SHP77 treated with DMSO at 0.1 percent for 48 hours (cell line): ENCODE data around the gene TMPRSS13.

Experiments
- DNase-seq: peaks from one replicate; lab custom pipeline; 2025; lab: John Stamatoyannopoulos, UW

The TMPRSS13 gene

DNA sequence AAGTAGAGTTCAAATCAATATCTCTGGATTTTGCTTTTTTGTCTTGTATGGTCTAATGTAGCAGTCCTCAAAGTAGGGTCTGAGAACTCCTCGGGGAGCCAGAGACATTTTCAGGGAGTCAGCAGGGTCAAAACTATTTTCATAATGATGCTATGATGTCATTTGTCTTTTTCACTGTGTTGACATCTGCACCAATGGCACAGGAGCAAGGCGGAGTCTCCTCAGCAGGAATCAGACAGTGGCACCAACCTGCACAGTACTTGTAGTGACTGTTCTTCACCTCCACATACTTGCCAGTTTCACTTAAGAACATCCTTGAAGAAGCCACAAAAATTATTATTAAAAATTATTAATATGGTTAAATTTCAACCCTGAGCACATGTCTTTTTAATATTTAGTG is 37.8 kb downstream of the TMPRSS13 start:
- no peak for DNase-seq

- no peak for DNase-seq
These were observed 41.0 kb downstream of the TMPRSS13 start for GRCh38 chr11:117888139-117888566.

DNA sequence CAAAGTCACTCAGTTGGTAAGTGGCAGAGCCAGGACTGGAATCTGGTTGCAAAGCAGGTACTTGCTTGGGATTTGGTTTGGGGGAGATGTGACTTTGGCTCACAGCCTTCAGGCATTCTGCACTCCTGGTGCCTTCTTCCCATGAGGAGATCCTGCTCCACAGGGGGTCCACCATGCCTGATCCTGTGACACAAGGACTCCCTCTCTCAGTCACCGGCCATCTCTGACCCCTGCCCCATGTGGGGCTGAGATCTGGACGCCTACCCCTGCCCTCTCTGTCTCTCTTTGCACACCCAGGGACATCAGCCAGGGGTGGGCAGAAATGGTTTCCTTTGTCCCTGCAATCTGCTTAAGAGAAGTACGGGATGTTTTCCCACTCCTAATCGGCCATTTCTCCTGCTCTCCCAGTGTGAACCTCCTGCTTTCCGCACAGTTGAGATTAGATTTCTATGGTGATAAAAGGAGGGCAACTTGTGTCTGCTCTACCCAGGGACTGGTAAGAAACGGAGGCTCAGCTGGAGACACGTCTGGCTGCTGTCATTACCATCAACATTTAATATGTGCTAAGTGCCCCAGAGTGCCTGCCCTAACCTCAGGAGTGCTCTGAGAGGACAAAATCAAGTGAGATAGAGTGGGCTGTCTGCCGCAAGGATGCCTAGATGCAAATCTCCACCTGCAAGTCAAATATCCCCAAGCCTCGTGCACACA is 41.6 kb downstream of the TMPRSS13 start:
- no peak for DNase-seq

DNA sequence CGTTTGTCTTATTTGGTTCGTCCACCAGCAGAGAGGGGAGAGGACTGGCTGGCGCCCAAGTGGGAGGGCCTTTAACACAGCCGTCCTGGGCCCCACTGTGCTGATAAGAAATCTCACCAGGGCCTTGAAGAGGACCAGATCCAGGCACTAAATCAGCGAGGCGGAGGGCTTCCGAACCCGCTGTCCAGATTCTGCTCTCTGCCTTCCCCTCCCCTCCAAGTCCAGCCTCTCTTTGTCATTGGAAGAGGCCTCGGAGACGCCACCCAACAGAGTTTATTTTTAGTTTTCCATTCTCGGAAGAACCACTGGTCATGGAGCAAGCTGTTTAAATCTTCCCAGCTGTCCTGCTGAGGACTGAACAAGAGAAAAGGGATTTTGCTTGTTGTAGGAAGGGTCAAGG is 43.4 kb downstream of the TMPRSS13 start:
- no peak for DNase-seq

DNA sequence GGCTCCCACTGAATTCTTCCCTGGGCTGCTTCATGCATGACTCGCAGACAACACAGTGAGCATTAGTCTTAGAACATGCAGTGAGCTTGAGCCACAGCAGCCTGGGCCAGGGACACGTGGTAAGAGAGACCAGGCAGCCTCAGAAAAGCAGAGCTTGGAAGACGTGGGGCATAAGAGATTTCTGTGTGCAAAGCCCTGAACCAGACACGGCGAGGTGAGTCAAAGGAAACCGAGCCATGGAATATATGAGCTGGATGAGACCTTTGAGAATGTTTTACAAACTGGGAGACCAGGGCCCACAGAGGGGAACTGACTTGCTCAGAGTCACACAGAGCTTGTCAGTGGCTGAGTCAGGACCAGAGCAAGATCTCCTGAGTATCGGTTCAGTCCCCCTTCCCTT is 44.2 kb downstream of the TMPRSS13 start:
- no peak for DNase-seq

DNA sequence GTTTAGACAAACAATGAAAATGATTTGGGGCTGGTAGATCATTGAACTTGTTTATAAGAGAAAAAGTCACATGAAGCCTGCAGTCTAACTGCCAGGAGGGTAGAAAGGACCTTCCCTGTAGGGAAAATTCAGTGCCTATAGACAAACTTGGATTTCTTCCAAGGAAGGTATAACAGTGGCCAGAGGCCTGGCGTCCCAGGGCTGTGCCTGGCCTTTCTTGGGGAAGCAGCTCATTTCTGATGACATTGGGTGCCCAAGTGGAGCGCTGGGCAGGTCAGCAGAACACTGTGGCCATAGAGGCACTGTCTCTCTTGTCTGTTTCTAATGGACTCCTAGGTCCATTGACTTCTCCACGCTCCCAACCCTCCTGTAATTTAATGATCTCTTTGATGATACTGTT is 46.1 kb downstream of the TMPRSS13 start:
- no peak for DNase-seq

DNA sequence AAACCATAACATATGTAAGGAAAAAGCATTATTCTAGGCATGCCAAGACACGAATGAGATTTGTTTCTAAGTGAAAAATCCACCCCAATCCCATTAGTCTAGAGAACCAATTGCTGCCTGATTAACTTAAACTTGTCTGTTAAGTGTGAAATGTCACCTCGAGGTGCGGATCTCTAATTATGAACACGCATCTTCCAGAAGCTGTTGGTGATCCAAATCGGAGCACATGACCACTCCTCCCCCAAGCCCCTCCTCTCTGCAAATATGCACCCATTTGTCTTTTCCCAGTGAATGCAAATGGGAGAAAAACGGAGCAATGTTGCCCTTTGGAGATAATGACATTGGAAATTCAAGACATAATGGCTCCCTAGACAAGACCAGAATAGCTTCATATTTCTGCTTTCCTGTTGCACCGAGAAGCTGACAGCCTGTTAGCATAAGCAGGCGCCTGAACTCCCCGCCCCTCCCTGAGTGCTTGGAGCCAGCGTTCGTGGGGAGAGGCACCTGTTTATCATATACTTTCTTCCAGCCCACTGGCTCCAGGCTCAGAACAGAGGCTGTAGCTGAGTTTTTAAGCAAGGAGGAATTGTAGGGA is 46.8 kb downstream of the TMPRSS13 start:
- DNase-seq = no peak

DNA sequence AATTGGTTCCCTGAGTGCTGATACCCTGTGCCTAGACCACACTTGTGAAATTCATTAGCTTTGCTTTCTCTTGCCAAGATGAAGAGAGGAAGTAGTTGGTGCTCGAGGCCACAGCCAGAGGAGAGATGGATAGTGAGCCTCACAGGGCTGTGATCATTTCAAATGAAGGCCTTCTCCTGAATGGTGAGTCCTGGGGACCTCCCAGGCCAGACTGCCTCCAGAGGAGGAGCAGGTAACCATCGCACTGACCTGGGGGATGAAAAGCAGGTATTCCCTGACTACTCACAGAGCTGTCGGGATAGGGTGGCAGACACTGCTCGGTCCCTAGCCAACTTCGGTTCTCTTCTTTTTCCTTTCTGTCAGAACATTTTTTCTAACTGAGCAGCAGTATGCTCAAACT is 48.0 kb downstream of the TMPRSS13 start:
- DNase-seq = no peak

DNA sequence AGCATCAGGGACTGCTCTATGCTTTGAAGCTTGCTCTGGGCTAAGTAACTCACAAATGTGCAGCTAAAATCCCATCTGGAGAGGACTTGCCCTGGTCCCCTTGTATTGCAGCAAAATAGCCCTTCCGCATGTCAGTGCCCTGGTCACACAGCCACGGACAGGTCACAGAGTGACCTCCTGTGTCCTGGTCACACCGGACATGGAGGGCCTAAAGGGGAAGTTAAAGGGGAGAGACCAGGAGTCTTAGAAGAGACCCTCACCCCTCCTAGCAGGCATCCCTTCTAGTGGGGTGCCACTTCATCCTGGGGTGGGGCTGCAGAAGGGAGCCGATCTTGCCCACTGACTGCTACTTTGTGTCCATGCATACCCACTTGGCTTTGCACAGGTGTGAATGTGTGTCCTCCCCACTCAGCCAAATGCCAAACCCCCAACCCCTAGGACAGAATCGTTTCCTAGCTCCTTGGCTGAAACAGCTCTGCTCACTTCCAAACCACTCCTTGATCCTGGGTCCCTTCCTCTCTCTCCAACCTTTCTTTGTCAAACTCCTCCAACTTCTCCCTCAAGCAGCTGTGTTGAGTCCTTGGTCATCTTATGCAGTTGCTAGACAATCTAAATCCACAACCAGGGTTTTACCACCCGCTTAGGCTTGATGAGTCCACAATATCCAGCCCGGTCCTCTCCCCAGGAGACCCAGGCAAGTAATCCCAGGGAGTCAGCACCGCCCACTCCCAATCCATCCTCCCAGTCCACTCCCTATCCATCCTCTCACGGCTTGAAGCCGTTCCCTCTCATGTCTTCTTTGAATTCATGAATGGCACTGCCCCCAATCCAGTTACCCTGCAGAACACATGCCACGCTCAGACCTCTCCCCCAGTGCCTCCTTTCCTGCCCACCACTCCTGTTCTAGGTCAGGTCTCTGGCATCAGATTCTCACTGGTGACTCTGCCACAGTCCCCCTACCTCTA is 49.4 kb downstream of the TMPRSS13 start:
- DNase-seq = no peak

- DNase-seq = no peak
These were observed 50.2 kb downstream of the TMPRSS13 start for GRCh38 chr11:117878939-117879475.

GRCh38 chr11:117878314-117878938 is 50.8 kb downstream of the TMPRSS13 start:
- no peak for DNase-seq

DNA sequence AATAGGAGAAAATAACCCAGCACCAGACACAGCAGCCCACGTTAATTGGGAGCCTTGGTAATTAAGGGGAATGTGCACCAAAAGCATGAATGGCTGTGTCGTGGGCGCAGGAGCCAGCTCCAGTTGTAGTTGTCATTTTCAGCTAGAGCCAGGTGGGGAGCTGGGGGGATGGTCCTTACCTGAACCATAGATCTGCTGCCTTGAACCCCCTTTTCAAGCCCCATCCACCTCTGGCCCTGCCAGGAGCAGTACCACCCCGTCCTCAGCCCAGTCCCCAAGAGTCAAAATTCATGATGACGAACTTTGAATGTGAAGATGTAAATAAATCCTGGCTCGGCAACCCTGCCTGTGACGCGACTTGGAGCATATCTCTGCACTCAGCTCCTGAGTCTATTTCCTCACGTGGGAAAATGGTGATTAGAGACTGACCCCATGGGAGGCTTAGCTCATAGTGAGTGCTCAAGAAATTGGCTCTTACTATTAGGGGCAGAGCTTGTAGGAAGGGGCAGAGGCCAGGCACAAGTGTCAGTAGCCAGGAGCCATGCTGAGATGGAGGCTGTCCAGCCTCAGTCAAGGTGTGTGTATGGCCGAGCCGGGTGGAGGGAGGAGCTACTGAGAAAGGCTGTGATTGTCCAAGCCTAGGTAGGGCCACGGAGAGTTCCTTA is 52.0 kb downstream of the TMPRSS13 start:
- no peak for DNase-seq

DNA sequence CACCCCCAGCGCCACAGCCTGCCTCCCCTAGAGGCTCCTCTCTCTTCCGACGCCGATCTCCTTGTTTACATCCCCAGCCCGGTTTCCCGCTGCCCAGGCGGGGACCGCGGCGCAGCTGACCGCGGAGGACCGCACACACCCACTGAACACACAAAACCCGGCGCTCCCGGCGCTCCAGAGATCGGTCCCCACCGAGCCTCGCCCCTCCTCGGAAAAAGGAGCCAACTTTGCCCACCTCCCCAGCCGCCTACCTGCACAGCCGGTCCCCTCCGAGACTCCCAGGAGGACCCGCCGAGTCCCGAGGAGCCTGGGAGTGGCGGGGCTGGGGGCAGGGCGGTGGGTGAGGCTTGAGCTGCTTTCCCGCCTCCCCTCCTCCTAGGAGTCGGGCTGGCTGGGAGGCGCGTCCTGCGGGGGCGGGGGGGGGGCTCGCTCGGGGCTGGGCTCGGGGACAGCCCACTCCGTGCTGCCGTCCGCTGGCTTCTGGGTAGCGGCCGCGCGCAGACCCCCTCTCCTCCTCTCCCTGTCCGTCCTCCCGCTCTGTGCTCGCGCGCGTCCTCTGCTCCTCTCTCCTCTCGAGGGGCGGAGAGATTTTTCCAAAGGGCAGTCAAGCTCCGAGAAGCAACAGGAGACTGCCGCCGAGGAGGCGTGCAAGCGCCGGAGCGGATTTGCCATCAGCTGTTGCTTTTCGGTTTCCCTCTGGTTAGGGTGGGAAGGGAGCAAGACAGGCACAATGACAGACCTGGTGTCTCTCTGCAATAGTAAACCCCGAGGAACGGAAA is 52.7 kb downstream of the TMPRSS13 start, which contains the start of gene FXYD6:
Gene FXYD6 (minus strand): TSS at position 318 of the 779 bp plus-strand sequence. CDS start 33,882 bp downstream, outside the sequence.
- DNase-seq = no peak

- no peak for DNase-seq
These were observed 53.2 kb downstream of the TMPRSS13 start for GRCh38 chr11:117876059-117876340.

GRCh38 chr11:117875382-117876058 is 53.7 kb downstream of the TMPRSS13 start:
- no peak for DNase-seq

GRCh38 chr11:117874910-117875381 is 54.3 kb downstream of the TMPRSS13 start:
- DNase-seq = no peak

DNA sequence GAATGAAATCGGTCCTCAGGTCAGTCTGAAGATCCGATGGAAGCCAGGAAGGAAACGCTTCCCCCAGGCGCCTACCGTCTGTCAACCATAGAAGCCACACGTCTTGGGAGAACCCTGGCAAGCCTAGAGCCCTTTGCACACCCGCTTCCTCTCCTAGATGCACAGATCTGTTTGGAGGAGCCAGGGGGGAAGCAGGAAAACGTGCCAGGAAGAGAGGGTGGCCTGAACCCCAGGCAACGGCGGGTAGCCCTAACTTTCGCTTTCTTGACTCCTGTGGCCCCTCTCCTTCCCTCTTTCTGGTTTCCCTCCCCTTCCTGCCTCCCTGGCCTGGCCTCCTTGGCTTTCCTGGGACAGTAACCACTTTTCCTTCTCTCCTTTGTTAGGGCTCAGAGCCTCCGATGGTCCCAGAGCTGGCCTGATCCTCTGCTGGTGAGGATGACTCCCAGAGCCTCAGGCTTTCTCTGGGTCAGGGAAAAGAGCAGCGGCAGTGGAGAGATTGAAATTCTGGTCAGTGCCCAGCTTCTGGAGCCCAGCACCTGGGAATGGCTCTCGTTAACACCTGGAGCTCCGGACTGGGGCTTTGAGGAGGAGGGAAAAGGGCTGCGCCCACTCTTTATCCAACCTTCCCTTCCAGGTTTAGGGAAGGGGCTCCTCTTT is 54.8 kb downstream of the TMPRSS13 start:
- no peak for DNase-seq

- no peak for DNase-seq
These were observed 55.4 kb downstream of the TMPRSS13 start for GRCh38 chr11:117873828-117874125.

DNA sequence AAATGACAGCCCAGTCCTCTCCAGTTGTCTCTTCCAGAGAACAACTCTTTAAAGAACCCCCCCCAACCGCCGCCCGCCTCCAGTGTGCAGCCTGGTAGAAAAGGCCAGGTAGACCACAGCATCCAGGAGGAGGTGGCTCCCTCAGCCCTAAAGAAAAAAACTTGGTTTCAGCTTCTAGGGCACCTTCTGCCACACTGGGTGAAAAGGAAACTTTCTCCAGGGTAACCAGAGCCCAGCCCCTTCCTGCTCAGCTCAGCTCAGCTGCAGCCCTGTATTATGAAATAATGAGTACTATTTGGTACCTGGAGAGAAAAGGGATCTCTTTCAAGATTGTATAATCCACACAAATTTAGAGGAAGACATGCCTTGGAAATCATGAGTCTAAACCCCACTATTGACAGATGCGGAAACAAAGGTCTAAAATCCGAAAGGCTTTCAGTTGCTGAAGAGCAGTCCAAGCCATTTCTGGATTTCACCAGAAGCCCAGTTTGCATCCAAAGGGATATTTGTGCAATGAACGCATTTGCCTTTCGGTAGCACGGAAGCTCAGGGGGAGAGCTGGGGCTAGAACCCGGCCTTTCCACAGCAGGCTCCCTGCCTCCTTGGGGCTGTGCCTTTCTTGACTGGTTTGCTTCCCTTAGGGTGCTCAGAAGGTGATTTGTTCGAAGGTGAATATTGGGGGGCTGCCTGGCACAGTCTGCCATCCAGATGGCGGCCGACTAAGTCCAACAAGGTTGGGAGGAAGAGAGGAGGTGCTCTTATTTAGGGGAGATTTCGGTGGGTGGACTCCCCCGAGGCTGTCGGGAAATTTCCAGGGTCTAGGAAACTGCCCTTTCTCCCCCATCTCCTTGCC is 56.0 kb downstream of the TMPRSS13 start:
- DNase-seq = no peak
